EH (cell line): ENCODE results near the gene MRPL36.
A peak's percentile ranks its signal among the peaks of the same experiment; 100 is the strongest.
"Not testable (repeated sequence)": the region's sequence is repeated elsewhere in the genome, so short reads cannot be mapped to it uniquely, and the experiment has no call there.

ENCODE experiments used
- DNase-seq: peaks from one replicate; pipeline ENCODE4 v3.0.0-alpha.2; 2015; ENCODE audit warnings: low read depth

Gene MRPL36

DNA sequence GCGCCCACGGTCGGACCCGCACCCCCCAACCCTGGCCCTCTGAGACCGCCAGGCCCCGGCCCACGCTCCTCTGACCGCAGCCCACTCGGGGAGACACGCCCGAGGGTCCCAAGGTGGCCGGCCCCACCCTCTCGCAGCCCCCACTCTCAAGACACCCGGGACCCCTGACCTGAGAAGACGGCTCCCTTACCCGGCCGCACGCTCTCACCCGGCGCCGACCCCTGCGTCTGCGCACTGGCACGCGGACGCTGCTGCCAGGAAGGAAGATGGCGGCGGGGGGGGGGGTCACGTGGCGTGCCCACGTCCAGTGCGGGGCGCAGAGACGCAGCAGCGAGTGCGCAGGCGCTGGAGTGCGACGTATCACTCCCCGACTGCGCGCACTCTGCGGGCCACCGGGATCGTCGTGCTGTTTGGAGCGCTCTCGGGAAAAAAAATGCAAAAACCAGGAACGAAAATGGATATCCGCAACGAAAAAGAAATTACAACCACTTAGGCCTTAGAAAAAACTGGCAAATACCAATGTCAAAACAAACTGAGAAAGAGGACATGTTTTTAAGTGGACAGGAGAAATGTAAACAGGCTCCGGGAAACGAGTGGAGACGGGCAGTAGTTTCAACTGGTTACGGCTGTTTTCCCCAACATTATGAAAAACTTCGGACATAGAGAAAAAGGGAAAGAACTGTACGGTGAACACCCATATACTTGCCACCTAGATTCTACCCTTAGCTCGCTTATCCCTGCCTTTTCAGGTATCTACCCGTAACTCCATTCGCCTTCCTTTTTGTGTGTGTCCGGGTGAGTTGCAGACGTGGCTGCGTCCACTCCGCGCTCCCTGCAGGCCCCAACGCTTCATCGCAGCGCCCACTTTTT lies at the start of gene MRPL36:
Gene MRPL36 (minus strand): TSS at position 236 of the 870 bp plus-strand sequence. CDS start 902 bp downstream, outside the sequence.
- peak; percentile 91 for DNase-seq

DNA sequence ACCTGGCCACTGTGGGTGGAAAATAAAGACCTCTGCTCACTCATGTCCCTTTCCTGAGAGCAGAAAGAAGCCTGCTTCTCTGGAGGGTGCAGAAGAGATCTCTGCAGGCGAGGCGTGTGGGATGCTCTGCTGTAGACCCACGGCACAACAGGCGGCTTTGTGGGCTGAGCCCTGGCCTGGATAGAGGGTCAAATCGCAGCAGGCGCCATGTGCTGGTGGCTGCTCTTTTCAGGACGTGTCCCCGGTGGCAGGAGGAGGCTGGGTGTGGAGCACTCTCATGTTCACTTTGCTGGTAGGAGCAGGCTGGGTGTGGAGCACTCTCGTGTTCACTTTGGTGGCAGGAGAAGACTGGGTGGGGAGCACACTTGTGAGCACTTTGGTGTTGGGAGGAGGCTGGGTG lies 48.0 kb upstream of the MRPL36 start:
- no peak for DNase-seq

DNA sequence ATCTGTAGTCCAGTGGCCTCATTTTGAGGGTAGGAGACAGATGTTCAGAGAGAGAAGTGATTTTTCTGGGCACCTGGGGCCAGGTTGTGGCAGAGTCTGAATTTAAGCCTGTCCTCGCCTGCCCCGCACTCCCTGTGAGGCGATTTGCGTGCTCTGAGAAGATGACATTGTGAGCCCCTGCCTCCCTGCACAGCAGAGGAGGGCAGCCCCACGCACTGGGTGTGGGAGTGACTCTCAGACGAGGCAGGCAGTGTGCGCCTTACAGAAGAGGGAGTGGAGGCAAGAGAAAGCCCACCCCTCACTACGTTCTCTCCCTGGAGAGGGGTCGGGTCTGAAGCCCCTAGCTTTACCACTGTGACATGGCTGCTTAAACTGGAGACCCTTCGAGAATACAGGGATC lies 47.4 kb upstream of the MRPL36 start:
- DNase-seq: no peak

DNA sequence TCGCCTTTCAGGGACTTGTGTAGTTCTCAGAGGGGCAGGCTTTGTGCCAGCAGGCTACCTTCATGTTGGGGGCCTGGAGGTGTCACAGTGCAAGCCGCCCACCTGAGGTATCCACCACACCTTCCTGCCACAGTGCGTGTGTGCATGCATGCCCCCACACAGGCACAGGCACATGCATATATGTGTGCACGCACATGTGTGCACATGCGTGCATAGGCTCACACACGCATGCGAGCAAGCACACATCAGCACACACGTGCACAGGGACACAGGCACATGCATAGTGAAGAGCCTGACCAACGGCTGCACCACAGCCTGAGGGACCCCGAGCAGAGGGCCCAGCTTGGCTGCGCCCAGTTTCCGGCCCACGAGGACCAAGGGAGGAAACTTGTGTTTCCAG lies 46.9 kb upstream of the MRPL36 start:
- DNase-seq: no peak

DNA sequence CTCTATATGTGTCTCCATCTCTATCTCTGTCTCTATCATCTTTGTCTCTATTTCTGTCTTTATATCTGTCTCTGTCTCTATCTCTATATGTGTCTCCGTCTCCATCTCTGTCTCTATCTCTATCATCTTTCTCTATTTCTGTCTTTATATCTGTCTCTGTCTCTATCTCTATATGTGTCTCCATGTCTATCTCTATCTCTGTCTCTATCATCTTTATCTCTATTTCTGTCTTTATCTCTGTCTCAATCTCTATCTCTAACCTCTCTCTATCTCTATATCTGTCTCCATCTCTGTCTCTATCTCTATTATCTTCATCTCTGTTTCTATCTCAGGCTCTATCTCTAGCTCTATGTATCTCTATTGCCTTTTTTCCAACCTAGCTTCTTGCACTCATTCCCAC lies 46.1 kb upstream of the MRPL36 start:
- no peak for DNase-seq

DNA sequence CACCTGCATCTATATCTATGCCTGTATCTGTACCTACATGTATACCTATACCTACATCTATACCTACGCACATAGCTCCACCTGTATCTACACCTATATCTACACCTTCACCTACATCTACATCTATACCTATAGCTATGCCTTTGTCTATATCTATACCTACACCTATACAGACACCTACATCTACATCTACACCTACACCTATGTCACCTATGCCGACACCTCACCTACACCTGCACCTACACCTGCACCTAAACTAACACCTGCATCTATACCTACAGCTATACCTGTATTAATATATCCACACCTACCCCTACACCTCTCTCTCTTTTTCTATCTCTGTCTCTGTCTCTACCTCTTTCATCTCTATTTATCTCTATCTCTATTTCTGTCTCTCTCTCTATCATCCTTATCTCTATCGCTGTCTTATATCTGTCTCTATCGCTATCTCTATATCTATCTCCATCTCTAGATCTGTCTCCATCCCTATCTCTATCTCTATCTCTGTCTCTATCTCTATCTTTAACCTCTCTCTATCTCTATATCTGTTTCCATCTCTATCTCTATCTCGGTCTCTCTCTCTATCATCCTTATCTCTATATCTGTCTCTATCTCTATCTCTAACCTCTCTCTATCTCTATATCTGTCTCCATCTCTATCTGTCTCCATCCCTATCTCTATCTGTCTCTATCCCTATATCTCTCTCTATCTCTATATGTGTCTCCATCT lies 45.2 kb upstream of the MRPL36 start:
- no peak for DNase-seq

DNA sequence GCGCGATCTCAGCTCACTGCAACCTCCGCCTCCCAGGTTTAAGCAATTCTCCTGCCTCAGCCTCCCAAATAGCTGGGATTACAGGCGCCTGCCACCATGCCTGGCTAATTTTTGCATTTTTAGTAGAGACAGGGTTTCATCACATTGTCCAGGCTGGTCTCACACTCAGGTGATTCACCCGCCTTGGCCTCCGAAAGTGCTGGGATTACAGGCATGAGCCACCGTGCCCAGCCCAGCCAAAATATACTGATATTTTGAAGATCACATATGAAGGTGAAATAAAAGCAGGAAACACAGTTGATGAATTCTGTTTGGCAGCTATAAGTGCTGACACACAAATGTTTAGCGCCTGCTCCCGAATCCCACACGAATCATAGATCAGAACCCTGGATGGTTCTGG lies 44.1 kb upstream of the MRPL36 start:
- DNase-seq: not testable (repeated sequence)

DNA sequence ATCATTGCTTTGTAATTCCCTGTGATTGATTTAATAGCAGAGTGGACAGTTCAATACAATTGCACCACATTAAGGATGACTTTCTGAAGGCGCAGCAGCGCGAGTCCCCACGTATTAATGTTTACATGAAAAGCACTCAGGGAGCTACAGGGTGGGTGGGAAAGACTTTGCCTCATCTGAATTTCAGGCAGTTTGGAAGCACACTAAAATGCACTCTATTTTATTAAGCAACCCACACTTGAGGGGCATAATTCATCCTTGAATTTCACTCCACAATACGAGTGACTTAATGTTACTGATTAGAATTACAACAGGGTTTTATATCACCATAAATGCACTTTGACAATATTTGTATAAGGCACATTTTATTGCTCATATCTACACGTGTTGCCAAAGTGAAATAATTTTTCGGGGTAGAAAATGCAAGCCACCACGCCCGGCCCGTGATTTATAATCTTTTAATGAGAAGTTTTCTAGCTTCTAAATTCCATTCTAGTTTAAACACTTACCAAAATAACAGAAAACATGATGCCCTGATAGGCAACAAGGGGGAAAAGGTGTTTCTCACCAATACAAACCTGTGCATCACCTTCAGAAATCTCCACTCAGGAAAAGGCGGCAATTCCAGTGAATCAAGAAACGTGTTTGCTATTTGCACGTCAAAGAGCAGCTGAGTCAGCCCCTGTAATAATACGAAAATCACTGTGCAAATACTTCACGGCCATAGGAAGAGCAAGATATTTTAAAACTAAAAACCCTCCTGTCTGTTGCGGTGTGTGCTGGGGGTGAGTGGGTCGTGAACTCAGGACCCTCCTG lies 42.6 kb upstream of the MRPL36 start:
- DNase-seq: no peak

DNA sequence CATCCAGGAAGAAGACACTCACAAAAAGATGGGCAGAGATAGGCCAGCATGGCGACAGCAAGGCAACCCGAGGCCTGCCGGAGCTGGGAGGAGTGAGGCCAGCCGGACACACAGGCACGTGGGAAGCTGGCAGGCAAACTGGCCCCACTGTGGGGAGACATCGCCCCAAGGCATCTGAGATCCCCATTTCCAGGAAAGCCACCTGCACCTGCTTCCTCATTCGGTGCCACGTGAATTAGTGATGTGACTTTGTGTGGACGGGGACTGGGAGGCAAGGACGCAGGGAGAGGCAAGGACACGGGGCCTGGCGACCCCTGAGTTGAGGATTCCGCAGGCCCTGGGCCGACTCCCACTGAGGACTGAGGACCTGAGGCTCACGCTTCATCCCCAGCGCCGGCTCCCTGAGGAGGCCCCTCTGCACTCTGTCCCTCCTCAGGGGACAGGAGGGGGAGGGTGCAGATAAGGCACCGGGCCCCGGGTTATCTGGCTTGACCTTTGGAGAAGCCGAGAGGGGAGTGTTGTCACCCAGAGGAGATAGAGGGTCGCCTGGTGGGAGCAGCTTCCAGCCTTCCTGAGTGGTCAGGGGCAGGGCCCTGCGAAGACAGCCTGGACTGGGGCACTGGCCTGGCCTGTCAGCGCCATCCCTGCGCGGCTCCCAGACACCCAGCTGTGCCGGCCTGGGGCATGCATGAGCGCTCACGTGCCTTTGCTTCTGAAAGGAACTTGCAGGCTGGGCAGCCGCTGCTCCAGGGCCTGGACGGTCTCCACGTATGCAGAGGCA lies 41.3 kb upstream of the MRPL36 start:
- DNase-seq: no peak

DNA sequence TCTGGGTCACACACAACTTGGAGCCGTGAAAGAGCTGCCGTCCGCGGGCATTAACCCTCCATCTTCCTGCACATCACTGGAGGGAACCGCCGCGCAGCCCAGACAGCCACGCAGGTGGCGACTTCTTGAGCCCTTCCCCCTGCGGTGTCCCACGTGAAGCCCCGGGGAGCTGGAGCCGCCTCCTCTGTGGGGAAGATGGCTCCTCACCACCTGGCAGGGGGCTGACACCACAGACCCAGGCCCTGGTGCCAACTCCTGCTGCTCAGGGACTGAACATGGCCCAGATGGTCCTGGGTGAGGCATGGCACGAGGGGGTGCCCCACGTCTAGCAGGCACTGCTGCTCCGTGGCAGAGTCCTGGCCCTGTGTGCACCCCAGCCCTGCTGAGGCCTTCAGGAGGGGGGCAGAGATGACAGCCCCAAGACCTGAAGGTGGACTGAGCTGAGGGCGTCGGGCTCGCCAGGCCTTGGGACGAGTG lies 40.5 kb upstream of the MRPL36 start:
- DNase-seq: no peak

DNA sequence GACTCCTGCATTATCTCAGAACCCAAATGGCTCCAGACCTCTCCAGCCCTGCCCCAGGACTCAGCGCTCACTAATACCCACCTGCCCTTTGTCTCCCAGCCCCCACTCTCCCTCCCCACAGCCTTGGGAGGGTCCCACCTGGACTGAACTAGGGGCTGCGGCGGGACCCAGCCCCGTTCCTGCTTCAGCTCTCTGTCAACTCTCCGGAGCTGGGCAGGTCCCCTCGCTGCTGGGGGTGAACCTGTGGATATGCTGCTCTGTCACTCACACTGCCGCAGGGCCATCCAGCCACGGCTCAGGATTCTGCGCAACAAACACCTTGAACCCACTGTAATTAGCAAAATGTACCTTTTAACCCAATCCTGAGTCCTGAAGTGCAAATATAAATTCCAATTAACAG lies 38.4 kb upstream of the MRPL36 start:
- no peak for DNase-seq

DNA sequence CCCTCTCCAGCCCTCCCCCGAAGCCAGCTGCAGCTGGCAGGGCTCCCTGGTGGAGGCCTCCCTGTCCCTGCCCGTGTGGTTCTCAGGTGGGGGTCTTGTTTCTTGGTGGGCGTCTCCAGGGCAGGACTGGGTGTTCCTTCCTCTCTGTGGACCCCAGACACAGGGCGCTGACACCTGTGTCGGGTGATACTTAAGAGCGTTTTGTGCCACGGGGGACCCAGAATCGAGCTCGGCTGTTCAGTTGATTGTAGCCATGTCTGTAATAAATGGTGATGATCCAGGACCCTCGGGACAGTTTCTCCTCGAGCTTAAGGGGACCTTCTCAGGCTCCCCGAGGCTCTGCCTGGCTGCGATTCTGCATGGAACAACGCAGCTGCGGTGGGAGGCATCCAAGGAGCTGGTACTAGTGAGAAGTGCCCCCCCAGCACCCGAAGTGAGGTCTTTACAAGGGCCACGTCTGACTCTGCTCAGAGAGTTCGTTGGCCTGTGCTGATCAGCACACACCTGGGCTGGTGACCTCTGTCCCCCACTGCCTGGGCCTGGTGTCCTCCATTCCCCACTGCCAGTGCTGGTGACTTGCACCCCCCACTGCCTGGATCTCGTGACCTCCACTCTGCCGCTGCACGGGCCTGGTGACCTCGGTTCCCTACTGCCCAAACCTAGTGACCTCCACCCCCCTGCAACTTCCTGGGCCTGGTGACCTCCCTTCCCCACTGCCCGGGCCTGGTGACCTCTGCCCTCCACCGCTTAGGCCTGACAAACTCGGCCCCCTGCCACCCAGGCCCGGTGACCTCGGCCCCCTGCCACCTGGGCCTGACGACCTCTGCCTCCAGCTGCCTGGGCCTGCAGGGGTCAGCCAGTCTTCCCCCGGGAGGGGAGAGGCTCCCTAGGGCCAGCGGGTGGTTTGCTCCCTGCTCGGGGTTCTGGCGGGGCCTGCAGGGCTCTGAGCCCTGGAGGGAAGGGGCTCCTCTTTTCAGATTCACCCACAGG lies 37.5 kb upstream of the MRPL36 start:
- DNase-seq: no peak

DNA sequence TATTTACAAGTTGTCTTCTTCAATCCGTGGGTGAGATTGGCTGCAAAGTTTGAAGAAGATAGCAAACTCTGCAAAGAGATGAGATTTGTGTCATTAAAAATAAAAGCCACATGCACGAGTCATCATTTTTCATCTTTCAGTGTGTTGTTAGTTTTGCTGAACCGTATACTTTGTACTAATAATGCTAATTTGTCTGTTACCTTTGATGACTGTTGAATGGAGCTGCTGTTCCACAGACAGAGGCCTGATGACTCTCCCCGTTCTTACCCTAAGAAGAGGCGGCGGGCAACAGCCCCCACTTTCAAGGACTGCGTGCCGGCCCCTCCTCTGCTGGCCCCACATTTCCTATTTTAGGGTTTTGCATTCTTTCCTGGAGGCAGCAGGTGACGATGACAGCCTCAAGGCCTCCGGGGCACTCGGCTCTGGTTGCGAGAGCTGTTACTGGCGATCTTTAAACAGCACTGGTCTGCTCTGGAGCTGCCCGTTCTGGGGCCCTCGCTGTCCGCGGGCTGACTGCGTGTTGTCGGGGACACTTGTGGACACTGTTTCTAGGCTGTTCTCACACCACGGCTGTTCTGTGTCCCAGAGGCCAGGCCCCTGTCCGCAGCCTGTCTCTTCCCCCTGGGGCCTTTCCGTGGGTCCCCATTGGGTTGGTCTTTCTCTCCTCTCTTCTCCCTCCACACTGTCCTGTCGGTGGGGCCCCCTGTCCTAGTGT lies 36.7 kb upstream of the MRPL36 start:
- DNase-seq: no peak

DNA sequence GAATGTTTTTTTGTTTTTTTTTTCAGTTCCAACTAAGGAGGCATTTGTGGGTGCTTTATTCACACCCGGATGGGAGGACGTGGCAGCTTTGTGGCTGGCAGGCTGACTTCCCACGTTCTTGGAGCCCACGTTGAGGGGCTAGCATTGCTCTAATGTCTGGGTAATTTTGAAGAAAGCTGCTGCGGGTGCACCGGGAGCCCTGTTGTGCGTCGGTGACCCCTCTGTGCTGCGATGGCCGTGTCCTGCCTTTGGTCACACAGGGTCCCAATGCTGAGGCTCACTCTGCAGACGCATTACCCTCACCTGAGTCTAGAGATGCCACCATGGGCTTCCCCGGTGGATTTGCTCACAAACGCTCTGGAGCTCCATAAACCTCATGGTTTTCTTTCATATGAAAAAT lies 35.8 kb upstream of the MRPL36 start:
- no peak for DNase-seq

DNA sequence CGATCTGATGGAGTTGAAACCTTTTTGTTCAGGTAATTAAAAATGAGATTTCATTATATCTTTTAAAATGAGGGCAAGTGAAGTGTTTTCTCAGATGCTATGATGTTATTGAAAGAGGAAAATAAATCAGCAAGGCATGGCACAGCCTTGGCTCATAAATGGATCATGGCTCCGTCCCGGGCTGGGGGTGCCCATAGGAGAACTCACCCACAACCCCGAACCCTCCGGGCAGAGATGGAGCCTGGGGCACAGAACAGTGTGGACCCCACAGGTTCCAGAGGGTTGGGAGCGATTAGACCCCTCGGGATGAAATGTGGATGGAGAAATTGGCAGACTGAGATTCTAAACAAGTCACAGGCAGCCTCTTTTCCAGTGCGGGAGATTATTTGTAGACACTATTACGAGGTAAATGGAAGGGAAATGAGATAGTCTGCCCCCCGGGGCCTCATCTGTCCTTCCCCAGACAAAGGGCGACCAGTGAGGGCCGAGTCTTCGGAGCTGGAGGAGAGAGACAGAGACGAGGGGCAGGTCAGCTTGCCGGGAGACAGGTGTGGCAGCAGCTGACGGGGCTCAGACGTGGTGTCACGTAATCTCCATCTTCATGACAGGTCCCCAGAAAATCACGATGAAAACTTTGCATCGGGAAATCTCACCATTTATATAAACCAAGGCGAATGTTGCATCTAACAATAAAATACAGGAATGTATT lies 35.2 kb upstream of the MRPL36 start:
- no peak for DNase-seq

DNA sequence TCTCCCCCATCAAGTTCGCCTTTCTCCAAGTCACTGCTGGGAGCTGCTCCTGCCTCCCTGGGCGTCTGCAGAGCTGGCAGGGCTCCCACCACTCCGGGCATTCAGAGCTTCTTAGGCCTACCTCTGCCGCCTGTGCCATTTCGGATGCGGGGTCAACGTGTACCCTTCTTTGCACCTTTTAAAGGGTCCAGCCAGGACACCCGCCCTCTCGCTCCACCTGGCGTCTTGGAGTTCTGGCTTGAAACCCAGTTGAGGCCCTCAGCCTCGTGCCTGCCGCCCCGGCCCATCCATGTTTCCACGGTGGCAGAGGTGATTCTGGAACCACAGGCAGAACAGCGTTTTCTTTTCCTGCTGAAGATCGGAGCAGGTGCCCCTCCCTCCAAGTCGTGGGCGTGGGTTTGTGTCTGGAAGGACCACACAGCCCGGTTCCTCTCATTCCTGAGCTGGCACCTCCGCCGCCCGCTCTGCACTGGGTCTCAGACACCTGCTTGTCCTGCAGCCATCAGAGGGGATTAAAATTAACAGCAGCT lies 34.5 kb upstream of the MRPL36 start:
- no peak for DNase-seq

DNA sequence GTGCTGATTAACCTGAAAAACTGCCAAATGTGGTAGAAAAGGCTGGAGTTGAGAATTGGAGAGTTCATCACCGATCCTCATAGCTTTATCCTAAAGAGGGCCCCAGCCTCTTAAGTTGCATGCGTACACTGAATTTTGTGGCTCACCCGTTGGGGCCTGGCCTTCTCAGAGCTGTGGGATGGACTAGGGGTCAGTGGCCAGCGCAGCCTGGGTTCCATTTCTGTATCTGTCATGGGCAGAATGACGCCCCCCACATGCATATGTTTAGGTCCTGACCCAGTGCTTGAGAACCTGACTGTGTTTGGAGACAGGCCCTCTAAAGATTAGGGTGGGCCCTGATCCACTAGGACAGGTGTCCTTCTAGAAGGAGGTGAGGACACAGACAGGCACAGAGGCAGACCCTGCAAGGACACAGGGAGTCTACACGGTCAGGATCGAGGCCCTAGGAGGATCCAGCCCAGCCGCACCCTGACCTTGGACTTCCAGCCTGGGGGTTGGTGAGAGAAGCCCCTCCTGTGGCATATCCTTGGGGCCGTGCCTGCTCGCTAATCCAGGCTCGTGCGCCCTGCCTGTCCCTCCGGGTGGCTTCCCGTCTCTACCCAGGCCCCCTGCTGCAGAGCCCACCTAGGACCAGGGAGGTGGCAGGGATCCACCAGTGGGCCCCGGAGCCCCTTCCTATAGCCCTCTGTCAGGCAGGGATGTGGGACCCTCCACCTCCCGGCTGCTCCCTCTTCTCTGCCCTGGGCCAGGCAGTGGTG lies 33.8 kb upstream of the MRPL36 start:
- no peak for DNase-seq
